Endometrial microvascular endothelial cells (primary cell): ENCODE data around the gene PRR12. TPM values are rescaled to one million over a fixed set of nuclear protein-coding genes. Genes with fewer than 3 reads are reported as not detected.
"Not testable (repeated sequence)": the region's sequence is repeated elsewhere in the genome, so short reads cannot be mapped to it uniquely, and the experiment has no call there.

Experiments
- in situ Hi-C: cut with HindIII; loops from 2 replicates; pipeline ENCODE4 v1.10.0; 2017; ENCODE audit warnings: low sequenced_read_pairs, low pct_unique_long_range_greater_than_20kb; ENCODE audit errors: inconsistent ontology term
- total RNA-seq: library from RNA; depleted of rRNA; stranded (reverse); fragments of >200 nt; gene quantifications from one replicate; pipeline ENCODE4 v1.2.3, GENCODE V29; 2015; ENCODE audit errors: inconsistent ontology term

PRR12 gene
- total RNA-seq, 1 donor from 2014 or later: 7.5 TPM

- in situ Hi-C loops: no loop called here
These were observed 11.8 kb downstream of the PRR12 start for GRCh38 chr19:49602806-49603205.

- in situ Hi-C loops: no loop called here
These were observed 14.6 kb downstream of the PRR12 start for GRCh38 chr19:49605605-49606004.

- in situ Hi-C loops: no loop called here
These were observed 18.6 kb downstream of the PRR12 start for GRCh38 chr19:49609499-49610092.

GRCh38 chr19:49613374-49613773 lies 22.4 kb downstream of the PRR12 start:
- in situ Hi-C loops: no loop called here

GRCh38 chr19:49614096-49614833 lies 23.3 kb downstream of the PRR12 start:
- in situ Hi-C loops: no loop called here

DNA sequence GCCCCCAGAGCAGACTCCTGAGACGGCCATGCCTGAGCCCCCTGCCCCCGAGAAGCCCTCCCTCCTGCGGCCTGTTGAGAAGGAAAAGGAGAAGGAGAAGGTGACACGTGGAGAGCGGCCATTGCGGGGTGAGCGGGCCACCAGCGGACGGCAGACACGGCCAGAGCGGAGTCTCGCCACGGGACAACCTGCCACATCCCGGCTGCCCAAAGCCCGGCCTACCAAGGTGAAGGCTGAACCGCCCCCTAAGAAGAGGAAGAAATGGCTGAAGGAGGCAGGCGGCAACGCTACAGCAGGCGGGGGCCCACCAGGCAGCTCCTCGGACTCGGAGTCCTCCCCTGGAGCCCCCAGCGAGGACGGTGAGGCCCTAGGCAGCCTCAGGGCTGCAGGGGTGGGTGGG lies 24.9 kb downstream of the PRR12 start:
- in situ Hi-C loops: no loop called here

GRCh38 chr19:49616532-49616931 lies 25.6 kb downstream of the PRR12 start:
- in situ Hi-C loops: no loop called here

DNA sequence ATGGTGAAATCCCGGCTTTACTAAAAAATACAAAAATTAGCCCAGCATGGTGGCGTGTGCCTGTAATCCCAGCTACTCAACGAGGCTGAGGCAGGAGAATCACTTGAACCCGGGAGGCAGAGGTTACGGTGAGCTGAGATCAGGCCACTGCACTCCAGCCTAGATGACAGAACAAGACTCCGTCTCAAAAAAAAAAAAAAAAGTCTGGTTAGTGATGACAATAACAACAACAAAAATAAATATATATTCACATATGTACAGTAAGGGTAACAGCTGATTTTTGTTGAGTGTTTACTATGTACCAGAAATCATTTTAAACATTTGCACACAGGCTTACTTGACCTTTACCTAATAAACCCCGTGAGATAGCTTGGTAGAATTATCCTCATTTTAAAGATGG lies 26.0 kb downstream of the PRR12 start:
- in situ Hi-C loops: no loop called here

GRCh38 chr19:49617860-49618259 lies 26.9 kb downstream of the PRR12 start:
- in situ Hi-C loops: not testable (repeated sequence)

- in situ Hi-C loops: no loop called here
These were observed 34.3 kb downstream of the PRR12 start for GRCh38 chr19:49624967-49625910.

DNA sequence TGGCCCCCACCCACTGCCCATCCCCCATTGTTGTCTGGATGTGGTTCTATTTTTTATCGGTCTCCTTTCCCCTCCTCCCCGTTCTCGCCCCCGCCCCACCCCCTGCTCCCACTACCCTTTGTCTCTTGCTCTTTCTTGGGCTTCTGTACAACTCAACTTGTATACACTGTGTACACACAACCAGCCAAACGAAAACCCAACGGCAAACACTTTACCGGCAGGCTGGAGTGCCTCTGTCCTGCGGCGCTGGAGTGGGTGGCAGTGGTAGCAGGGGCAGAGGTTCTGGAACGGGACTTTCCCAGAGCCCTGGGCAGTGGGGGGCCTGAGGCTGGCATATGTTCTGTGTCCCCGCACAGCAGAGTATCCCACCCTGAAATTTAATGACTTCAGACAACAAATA lies 35.2 kb downstream of the PRR12 start:
- in situ Hi-C loops: no loop called here

- in situ Hi-C loops: no loop called here
These were observed 38.7 kb downstream of the PRR12 start for GRCh38 chr19:49629659-49630058.

DNA sequence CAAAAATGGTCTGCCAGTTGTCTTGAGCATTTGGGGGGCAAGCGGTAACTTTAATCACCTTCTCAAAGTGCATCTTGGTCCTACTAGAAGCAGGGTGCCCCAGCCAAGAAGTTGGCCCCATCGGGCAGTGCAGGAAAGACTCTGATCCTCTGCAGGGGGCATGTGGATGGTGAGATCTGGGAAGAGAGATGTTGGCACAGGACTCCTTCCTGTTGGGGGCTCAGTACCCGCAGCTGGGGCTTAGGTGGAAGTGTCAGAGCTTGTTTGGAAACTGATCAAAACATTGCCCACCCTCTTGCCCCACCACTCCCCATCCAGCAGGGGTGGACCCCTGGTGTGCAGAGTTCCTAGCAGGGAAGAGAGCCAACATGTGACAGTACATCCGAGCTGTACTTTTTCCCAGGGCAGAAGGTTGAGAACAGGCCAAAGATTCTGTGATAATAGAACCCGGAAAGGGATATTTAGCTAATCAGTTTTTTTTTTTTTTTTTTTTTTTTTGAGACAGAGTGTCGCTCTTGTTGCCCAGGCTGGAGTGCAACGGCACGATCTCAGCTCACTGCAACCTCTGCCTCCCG lies 40.1 kb downstream of the PRR12 start:
- in situ Hi-C loops: no loop called here

DNA sequence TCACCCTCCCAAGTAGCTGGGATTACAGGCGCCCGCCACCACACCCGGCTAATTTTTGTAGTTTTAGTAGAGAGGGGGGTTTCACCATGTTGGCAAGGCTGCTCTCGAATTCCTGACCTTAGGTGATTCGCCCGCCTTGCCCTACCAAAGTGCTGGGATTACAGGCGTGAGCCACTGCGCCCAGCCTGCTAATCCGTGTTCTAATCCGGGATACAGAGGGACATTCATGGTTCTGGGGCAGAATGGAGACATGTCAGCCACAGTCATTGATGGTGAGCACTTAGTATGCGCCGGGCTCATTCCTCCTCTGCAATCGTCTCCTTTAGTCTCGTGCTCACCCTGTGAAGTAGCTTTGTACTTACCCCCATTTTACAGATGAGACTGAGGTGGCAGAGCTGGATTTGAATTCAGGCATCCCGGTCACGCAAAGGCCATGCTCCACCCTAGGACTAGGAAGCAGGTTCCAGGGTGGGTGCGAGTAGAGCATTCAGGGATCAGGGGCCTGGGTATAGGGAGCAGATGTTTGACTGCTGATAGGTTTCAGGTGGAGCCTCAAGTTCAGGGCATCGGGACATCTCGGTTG lies 40.7 kb downstream of the PRR12 start:
- in situ Hi-C loops: no loop called here

DNA sequence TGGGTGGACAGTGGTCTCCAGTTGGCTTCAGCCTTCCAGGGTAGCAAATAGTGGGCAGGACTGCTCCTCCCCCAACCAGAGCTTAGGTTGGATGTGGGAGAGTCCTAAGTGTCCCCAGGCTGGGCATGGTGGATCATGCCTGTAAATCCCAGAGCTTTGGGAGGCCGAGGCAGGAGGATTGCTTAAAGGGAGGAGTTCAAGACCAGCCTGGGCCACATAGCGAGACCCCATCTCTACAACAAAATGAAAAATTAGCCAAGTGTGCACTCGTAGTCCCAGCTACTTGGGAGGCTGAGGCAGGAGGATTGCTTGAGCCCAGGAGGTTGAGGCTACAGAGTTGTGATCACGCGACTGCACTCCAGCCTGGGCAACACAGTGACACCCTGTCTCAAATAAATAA lies 41.6 kb downstream of the PRR12 start:
- in situ Hi-C loops: no loop called here

GRCh38 chr19:49633273-49633672 lies 42.3 kb downstream of the PRR12 start:
- in situ Hi-C loops: not testable (repeated sequence)

DNA sequence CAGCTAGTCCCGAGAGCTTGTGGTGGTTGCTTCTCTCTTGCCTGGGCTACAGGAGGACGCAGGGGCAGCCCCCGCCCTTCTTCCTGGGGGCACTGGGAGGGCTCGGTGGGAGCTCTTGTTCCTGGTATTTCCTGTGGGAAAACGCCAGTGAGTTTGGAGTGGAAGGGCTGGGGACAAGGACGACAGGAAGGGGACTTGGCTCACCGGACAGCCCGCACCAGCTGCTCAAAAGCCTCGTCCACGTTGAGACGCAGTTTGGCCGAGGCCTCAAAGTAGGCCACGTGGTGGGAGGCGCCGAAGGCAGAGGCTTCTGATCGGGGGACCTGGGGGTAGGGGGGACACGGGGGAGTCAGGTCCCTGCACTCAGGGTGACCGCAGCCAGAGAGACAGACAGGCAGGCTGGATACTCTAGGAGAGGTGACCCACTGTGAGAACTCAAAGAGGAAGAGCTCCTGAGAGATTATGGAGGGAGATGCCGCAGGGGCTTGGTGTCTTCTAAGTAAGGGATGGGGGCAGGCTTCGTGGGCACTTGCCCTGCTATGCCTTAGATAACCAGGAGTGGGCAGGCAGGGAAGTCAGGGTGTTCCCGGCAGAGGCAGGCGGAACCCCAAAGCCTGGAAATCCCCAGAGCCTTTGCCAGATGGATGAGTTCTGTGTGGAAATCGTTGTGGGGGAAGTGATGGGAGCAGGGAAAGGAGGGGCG lies 44.7 kb downstream of the PRR12 start:
- in situ Hi-C loops: no loop called here

- in situ Hi-C loops: no loop called here
These were observed 45.4 kb downstream of the PRR12 start for GRCh38 chr19:49636233-49636932.
